A549 treated with CORT108297 at 1 μM for 4 hours (cell line): ENCODE data around the gene LPCAT1. TPM values are rescaled to one million over a fixed set of nuclear protein-coding genes. Genes with fewer than 3 reads are reported as not detected.

Experiments used
- total RNA-seq: library from RNA; stranded (reverse); fragments of 200-300 nt; extraction: Qiagen RNA extraction; gene quantifications from 5 replicates; pipeline ENCODE4 v1.2.3, GENCODE V29; 2022

LPCAT1 gene
- total RNA-seq = 148 to 167 TPM (median 163 TPM) in 5 replicates

DNA sequence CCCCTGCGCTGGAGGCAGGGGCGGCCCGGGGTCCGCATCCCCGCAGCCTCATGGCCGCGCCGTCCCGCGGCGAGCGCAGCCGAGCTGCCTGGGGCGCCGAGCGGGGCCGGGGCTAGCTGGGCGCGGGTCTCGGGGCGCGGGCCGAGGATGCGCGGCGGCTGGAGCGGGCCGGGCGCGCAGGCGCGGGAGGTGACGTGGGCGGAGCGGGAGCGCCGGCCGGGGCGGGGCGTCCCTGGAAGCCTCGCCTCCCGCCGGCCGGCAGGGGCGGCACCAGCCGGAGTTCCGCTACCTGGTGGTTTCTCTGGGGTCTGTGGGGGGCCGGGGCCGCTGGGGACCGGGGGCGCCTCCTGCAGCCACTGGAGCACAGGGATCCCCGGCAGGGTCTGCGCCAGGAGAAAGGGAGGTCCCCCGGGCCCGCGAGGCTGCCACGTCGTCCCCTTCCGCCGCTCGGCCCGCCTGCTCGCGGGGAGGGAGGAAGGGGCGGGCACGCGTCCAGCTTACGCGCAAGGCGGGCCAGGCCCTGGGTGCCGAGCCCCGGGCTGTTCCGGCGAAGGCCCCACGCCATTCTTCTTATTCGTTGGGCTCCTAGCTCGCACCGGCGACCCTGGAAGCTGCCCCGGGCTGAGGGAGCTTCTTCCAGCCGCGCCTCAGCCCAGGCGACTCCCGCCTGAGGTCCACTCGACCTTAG is at the start of gene LPCAT1:
Gene LPCAT1 (minus strand): TSS at position 168 of the 688 bp plus-strand sequence. CDS start 116 bp downstream, at position 52.

DNA sequence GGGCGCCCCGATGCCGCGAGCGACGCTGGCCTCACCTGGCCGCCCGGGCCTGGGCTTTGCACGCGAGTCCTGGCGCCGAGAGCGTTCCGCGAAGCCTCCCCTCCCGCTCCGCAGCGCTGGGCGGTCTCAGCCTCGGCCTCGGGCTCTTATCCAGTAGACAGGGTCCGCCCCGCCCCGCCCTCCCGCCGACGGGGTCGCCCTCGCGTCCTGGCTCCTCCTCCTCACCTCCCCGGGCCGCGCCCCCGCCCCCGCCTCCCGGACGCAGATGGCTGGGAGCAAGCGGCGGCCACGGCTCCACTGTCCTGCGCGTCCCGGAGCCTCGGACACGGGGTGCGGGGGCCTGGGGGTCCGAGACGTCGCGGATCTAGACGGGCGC is 78.5 kb downstream of the LPCAT1 start, which contains the start of gene SLC6A3:
Gene SLC6A3 (minus strand): TSS at position 128 of the 376 bp plus-strand sequence. CDS start 2,243 bp downstream, outside the sequence.

Other genes starting within 250 kb of the LPCAT1 start
- gene TERT, start 228.9 kb downstream of the LPCAT1 start, total RNA-seq = 1.3 to 3.6 TPM (median 2.7 TPM) in 5 replicates
- 157 to 177 TPM (median 160 TPM) in 5 replicates for gene CLPTM1L, start 178.9 kb downstream of the LPCAT1 start, total RNA-seq
- 0.05 to 0.09 TPM (median 0.07 TPM) in 5 replicates for gene SLC6A3, start 78.5 kb downstream of the LPCAT1 start, total RNA-seq